Gastroesophageal sphincter (tissue), 4 donors: ENCODE results near the gene TGFBI. TPM values are rescaled to one million over a fixed set of nuclear protein-coding genes. Genes with fewer than 3 reads are reported as not detected.
"Not testable (repeated sequence)": the region's sequence is repeated elsewhere in the genome, so short reads cannot be mapped to it uniquely, and the experiment has no call there.

Experiments used
- ATAC-seq: fragments of 150-250 bp; one replicate; pipeline ENCODE4 v1.9.1; 2016; ENCODE audit warnings: mild to moderate bottlenecking, moderate library complexity
- H3K27ac ChIP-seq, 4 donors: fragments of 200-600 bp; sonication (generic) in 3 of 4; 1 replicate in 3 of 4; 2 replicates in 1 of 4; pipeline ENCODE4 v1.5.1; 2016 to 2019
- H3K27me3 ChIP-seq: fragments of 200-600 bp; sonication (generic); one replicate; pipeline ENCODE4 v1.5.1; 2019
- H3K36me3 ChIP-seq, 2 donors: fragments of 200-600 bp; sonication (generic); one replicate each; pipeline ENCODE4 v1.5.1; 2019; ENCODE audit warnings: control low read depth in 1 of 2
- H3K4me1 ChIP-seq, 3 donors: fragments of 200-600 bp; sonication (generic); 1 replicate in 2 of 3; 2 replicates in 1 of 3; pipeline ENCODE4 v1.5.1; 2016 to 2019; ENCODE audit warnings: control low read depth in 2 of 3
- H3K4me3 ChIP-seq, 2 donors: fragments of 200-600 bp; sonication (generic); one replicate each; pipeline ENCODE4 v1.5.1; 2019; ENCODE audit warnings: mild to moderate bottlenecking in 1 of 2, moderate library complexity in 1 of 2
- H3K9me3 ChIP-seq, 3 donors: fragments of 200-600 bp; sonication (generic); one replicate each; pipeline ENCODE4 v1.5.1; 2017 to 2019; ENCODE audit warnings: control low read depth in 2 of 3
- EP300 ChIP-seq: sonication (generic); formaldehyde crosslinking; IDR thresholded peaks from one replicate; pipeline ENCODE4 v1.6.1; 2017; ENCODE audit warnings: antibody characterized with exemption, mild to moderate bottlenecking
- POLR2A ChIP-seq, 2 donors: fragments of 450-650 bp; IDR thresholded peaks; one replicate each; pipeline ENCODE4 v1.6.1; 2017; ENCODE audit warnings: antibody characterized with exemption in 2 of 2, mild to moderate bottlenecking in 2 of 2, moderate library complexity in 1 of 2
- POLR2AphosphoS5 ChIP-seq: sonication (generic); formaldehyde crosslinking; IDR thresholded peaks from one replicate; pipeline ENCODE4 v1.6.1; 2017; ENCODE audit warnings: antibody characterized with exemption
- WGBS, 2 donors: methylation state at CpG; one replicate each; pipeline ENCODE4 v1.1.5; 2018; ENCODE audit warnings: low coverage in 1 of 2; 5-methylcytosine and 5-hydroxymethylcytosine counted together
- total RNA-seq, 4 donors: library from RNA; depleted of rRNA; stranded (reverse); fragments of >200 nt; gene quantifications; one replicate each; pipeline ENCODE4 v1.1.0, GENCODE V29; 2016
- TF ChIP-seq, protein P1 (sequence below), 4 experiments: fragments of 200-600 bp in 2 of 4; fragments of 450-650 bp in 2 of 4; sonication (generic) in 1 of 4; IDR thresholded peaks; one replicate each; pipeline ENCODE4 v1.5.1; 2017 to 2019; ENCODE audit warnings: antibody characterized with exemption in 4 of 4, mild to moderate bottlenecking in 2 of 4, moderate library complexity in 2 of 4

Gene TGFBI
- total RNA-seq, 4 donors from 2014 or later, result 29.0 to 159 (median 112) TPM

DNA sequence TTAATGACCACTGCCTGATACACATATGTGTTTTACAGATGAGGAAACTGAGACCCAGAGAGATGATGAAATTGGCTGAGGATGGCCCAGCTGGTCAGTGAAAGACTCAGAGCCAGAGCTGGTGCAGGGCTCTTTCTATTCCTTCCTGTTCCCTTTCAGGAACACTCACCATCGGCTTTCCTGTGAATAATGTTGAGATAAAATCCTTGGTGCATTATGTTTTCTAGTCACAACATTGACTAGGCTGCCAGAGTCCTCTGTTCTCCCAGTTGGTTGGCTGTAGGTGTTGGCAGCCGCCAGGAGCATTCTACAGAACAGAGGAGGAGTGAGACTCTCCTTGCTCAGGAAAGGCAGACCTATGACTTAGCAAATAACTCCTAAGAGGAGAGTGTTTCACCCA is 14.8 kb downstream of the TGFBI start:
- ATAC-seq, result no peak
- Histone ChIP-seq H3K27me3 (no peaks in the 10 kb centered on the region), H3K27ac (no peak overlapping the region), H3K4me1 (peaks cover 0 to 14% (median 0%) of the 10 kb centered on the region in 3 donors), H3K36me3 (peaks cover 0 to 40% of the 10 kb centered on the region in 2 donors), H3K4me3 (no peak overlapping the region), H3K9me3 (peaks cover 0 to 2% (median 0%) of the 10 kb centered on the region in 3 donors)
- TF ChIP-seq POLR2AphosphoS5 (no peak), EP300 (no peak), POLR2A (IDR thresholded peaks at IDR 0.05) (no peak)
- TF ChIP-seq, protein P1, sequence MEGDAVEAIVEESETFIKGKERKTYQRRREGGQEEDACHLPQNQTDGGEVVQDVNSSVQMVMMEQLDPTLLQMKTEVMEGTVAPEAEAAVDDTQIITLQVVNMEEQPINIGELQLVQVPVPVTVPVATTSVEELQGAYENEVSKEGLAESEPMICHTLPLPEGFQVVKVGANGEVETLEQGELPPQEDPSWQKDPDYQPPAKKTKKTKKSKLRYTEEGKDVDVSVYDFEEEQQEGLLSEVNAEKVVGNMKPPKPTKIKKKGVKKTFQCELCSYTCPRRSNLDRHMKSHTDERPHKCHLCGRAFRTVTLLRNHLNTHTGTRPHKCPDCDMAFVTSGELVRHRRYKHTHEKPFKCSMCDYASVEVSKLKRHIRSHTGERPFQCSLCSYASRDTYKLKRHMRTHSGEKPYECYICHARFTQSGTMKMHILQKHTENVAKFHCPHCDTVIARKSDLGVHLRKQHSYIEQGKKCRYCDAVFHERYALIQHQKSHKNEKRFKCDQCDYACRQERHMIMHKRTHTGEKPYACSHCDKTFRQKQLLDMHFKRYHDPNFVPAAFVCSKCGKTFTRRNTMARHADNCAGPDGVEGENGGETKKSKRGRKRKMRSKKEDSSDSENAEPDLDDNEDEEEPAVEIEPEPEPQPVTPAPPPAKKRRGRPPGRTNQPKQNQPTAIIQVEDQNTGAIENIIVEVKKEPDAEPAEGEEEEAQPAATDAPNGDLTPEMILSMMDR (IDR thresholded peaks at IDR 0.05), result no peak
- 45 to 89% methylated on average over 1 of the region's 2 CpGs for WGBS, 2 donors

- H3K4me1 ChIP-seq, result peaks cover 0 to 14% (median 0%) of the 10 kb centered on the region in 3 donors
- TF ChIP-seq POLR2AphosphoS5 (no peak), POLR2A (IDR thresholded peaks at IDR 0.05) (no peak), EP300 (no peak)
- TF ChIP-seq, protein P1 (IDR thresholded peaks at IDR 0.05), result no peak
- H3K36me3 ChIP-seq, result peaks cover 0 to 42% of the 10 kb centered on the region in 2 donors
- H3K4me3 ChIP-seq, result no peak overlapping the region
- no peak overlapping the region for H3K27ac ChIP-seq
- H3K9me3 ChIP-seq, result no peaks in the 10 kb centered on the region
- no peaks in the 10 kb centered on the region for H3K27me3 ChIP-seq
- WGBS, 2 donors, result 87 to 100% methylated on average over 3 of the region's 8 CpGs
- no peak for ATAC-seq
Measured at GRCh38 chr5:136043968-136044610, 15.3 kb downstream of the TGFBI start.

DNA sequence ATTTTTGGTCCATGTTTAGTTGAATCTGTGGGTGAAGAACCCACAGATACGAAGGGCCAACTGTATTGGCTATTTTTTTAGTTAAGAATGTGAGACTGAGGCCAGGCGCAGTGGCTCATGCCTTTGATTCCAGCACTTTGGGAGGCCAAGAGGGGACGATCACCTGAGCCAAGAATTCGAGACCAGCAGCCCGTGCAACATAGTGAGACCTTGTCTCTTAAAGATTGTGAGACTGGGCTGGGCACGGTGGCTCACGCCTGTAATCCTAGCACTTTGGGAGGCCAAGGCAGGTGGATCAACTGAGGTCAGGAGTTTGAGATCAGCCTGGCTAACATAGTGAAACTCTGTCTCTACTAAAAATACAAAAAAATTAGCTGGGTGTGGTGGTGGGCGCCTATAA is 16.2 kb downstream of the TGFBI start:
- WGBS, 2 donors, result 82 to 84% methylated on average over 6 to 7 of the region's 8 CpGs
- H3K27me3 ChIP-seq, H3K27ac ChIP-seq, ATAC-seq, H3K4me3 ChIP-seq, H3K9me3 ChIP-seq: not testable (repeated sequence)
- peaks cover 0 to 14% (median 0%) of the 10 kb centered on the region in 3 donors for H3K4me1 ChIP-seq
- H3K36me3 ChIP-seq, result peaks cover 0 to 52% of the 10 kb centered on the region in 2 donors

GRCh38 chr5:136046246-136046645 is 17.5 kb downstream of the TGFBI start:
- peaks cover 0 to 64% of the 10 kb centered on the region in 2 donors for H3K36me3 ChIP-seq
- no peaks in the 10 kb centered on the region for H3K27me3 ChIP-seq
- TF ChIP-seq, protein P1 (IDR thresholded peaks at IDR 0.05), result no peak
- TF ChIP-seq POLR2A (IDR thresholded peaks at IDR 0.05), result no peak
- TF ChIP-seq POLR2AphosphoS5, result no peak
- TF ChIP-seq EP300, result no peak
- WGBS, 2 donors, result 100% methylated on average over 2 of the region's 12 CpGs; no CpG with 5 or more reads in 1 of the 2 donors
- no peak overlapping the region for H3K27ac ChIP-seq
- peaks cover 0 to 6% (median 0%) of the 10 kb centered on the region in 3 donors for H3K4me1 ChIP-seq
- ATAC-seq, result no peak
- no peaks in the 10 kb centered on the region for H3K9me3 ChIP-seq
- no peak overlapping the region for H3K4me3 ChIP-seq

- TF ChIP-seq EP300 (no peak), POLR2AphosphoS5 (no peak), POLR2A (IDR thresholded peaks at IDR 0.05) (no peak)
- TF ChIP-seq, protein P1 (IDR thresholded peaks at IDR 0.05), result no peak
- 82 to 91% methylated on average over 2 to 5 of the region's 8 CpGs for WGBS, 2 donors
- Histone ChIP-seq H3K27ac (no peak overlapping the region), H3K4me3 (no peak overlapping the region), H3K9me3 (no peaks in the 10 kb centered on the region), H3K4me1 (peaks cover 0 to 3% (median 0%) of the 10 kb centered on the region in 3 donors), H3K36me3 (peaks cover 0 to 78% of the 10 kb centered on the region in 2 donors), H3K27me3 (no peaks in the 10 kb centered on the region)
- peak; percentile 63 for ATAC-seq
Measured at GRCh38 chr5:136047858-136048257, 19.1 kb downstream of the TGFBI start.
